SK-N-SH treated with all-trans-retinoic acid at 6 μM for 48 hours (cell line): Measurements from ENCODE around the gene BCAN.

ENCODE experiments used
- BACH2 ChIP-seq: fragments of 250-450 bp; sonication (Bioruptor Pico); IDR thresholded peaks from 2 replicates; pipeline ENCODE4 v1.9.0; 2021; ENCODE audit warnings: mild to moderate bottlenecking, borderline replicate concordance
- GLIS3 ChIP-seq: fragments of 250-450 bp; sonication (Bioruptor Pico); IDR thresholded peaks from 2 replicates; pipeline ENCODE4 v1.5.0; 2020; ENCODE audit warnings: mild to moderate bottlenecking, moderate library complexity
- OSR1 ChIP-seq: fragments of 250-450 bp; sonication (Bioruptor Pico); IDR thresholded peaks from 2 replicates; pipeline ENCODE4 v1.8.0; 2022; ENCODE audit warnings: moderate library complexity, mild to moderate bottlenecking, inconsistent platforms
- PPARA ChIP-seq: fragments of 250-450 bp; sonication (Bioruptor Pico); IDR thresholded peaks from 2 replicates; pipeline ENCODE4 v1.5.0; 2020; ENCODE audit warnings: mild to moderate bottlenecking, borderline replicate concordance
- ZFP30 ChIP-seq: fragments of 450-650 bp; formaldehyde crosslinking; IDR thresholded peaks from 2 replicates; pipeline ENCODE4 v1.5.0; 2022; ENCODE audit warnings: mild to moderate bottlenecking, moderate library complexity
- TF ChIP-seq, protein P1 (sequence below): fragments of 250-450 bp; sonication (Bioruptor Pico); IDR thresholded peaks from 2 replicates; pipeline ENCODE4 v1.8.0; 2020; ENCODE audit warnings: mild to moderate bottlenecking, moderate library complexity, borderline replicate concordance

DNA sequence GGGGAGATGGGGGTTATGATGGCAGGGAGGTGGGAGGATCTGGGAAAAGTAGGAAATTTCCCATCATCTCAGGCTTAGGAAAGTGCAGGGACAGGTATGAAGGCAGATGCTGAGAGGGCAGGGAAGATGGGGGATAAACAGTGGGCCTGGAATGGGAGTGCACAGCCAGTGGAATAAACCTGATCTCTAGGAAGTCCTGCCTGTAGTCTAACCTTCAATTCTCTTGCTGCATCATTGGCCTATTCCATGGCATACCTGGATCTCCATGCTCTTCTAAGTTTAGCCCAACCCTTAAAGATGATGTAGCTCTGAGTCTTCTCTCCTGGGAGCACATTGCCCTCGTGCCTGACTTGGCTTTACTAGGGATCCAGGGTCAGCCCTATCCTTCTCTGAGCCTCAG is 2.7 kb downstream of the BCAN start:
- TF ChIP-seq GLIS3 (no peak), BACH2 (no peak), OSR1 (CRISPR knock-in tag) (no peak), PPARA (CRISPR knock-in tag) (no peak), ZFP30 (no peak)
- TF ChIP-seq, protein P1, sequence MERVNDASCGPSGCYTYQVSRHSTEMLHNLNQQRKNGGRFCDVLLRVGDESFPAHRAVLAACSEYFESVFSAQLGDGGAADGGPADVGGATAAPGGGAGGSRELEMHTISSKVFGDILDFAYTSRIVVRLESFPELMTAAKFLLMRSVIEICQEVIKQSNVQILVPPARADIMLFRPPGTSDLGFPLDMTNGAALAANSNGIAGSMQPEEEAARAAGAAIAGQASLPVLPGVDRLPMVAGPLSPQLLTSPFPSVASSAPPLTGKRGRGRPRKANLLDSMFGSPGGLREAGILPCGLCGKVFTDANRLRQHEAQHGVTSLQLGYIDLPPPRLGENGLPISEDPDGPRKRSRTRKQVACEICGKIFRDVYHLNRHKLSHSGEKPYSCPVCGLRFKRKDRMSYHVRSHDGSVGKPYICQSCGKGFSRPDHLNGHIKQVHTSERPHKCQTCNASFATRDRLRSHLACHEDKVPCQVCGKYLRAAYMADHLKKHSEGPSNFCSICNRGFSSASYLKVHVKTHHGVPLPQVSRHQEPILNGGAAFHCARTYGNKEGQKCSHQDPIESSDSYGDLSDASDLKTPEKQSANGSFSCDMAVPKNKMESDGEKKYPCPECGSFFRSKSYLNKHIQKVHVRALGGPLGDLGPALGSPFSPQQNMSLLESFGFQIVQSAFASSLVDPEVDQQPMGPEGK (CRISPR knock-in tag) = no peak
